ENCODE results near the gene CSGALNACT2. TPM values are rescaled to one million over a fixed set of nuclear protein-coding genes. Genes with fewer than 3 reads are reported as not detected.

The CSGALNACT2 gene
- total and polyA plus RNA-seq, 9 of the 15 experiments (the other 6 are each of a cell fraction or from before 2014, with no cell fraction given): 1.4 to 7.3 (median 3.5) TPM

- no peak for TF ChIP-seq HCFC1 (IDR thresholded peaks at IDR 0.05; ENCODE audit: low read depth, low read length)
- no peak for TF ChIP-seq NFE2L1 (tag; IDR thresholded peaks at IDR 0.05; ENCODE audit: borderline replicate concordance, low read depth)
- TF ChIP-seq ZFX (CRISPR knock-in tag; IDR thresholded peaks at IDR 0.05): no peak
- no peak for TF ChIP-seq BRCA1 (IDR thresholded peaks at IDR 0.05)
- TF ChIP-seq BRCA1 (CRISPR knock-in tag; IDR thresholded peaks at IDR 0.05): no peak
- no peak for TF ChIP-seq POLR2G (IDR thresholded peaks at IDR 0.05; ENCODE audit: low read depth, low read length)
- peak; percentile 39; the same call in 1 of the 2 replicates for TF ChIP-seq ZEB2 (IDR thresholded peaks at IDR 0.05)
- no peak for TF ChIP-seq RNF219 (CRISPR knock-in tag; IDR thresholded peaks at IDR 0.05)
- TF ChIP-seq CTCF (IDR thresholded peaks at IDR 0.05 in 2 of 3, conservative IDR thresholded peaks at IDR 0.05 in 1 of 3; ENCODE audit: insufficient read depth in 2 of 3, low read depth in 1 of 3, low read length in 3 of 3): peak in 1 of 3 experiments; percentile 5; a peak in 1 of 6 replicates
- TF ChIP-seq PKNOX1 (IDR thresholded peaks at IDR 0.05): no peak
- TF ChIP-seq KLF6 (CRISPR knock-in tag; IDR thresholded peaks at IDR 0.05; ENCODE audit: borderline replicate concordance): no peak
- TF ChIP-seq HINFP (tag; conservative IDR thresholded peaks at IDR 0.05; ENCODE audit: low read depth): 0 out of 2 replicates have a peak, but pooled peaks have one; percentile 29
- TF ChIP-seq EGR1 (conservative IDR thresholded peaks at IDR 0.05): no peak
- no peak for TF ChIP-seq PREB (CRISPR knock-in tag; IDR thresholded peaks at IDR 0.05)
- no peak for TF ChIP-seq ZNF57 (CRISPR knock-in tag; IDR thresholded peaks at IDR 0.05)
- TF ChIP-seq ZNF282 (CRISPR knock-in tag; IDR thresholded peaks at IDR 0.05): no peak
- TF ChIP-seq CREBBP (IDR thresholded peaks at IDR 0.05; ENCODE audit: low read depth, low read length): no peak
- TF ChIP-seq ERF (CRISPR knock-in tag; IDR thresholded peaks at IDR 0.05): no peak
- no peak for TF ChIP-seq MYNN (IDR thresholded peaks at IDR 0.05)
- no peak for TF ChIP-seq MYNN (CRISPR knock-in tag; IDR thresholded peaks at IDR 0.05)
These were observed 554 bp downstream of the CSGALNACT2 start (continued) for GRCh38 chr10:43138757-43139241.
